GM23248 (cell line): ENCODE data around the gene CHRNA9.
"Not testable (repeated sequence)": the region's sequence is repeated elsewhere in the genome, so short reads cannot be mapped to it uniquely, and the experiment has no call there.

Source experiments
- EZH2 ChIP-seq: fragments of 200-600 bp; sonication (generic); IDR thresholded peaks from 2 replicates; pipeline ENCODE4 v1.6.1; 2018; ENCODE audit warnings: antibody characterized with exemption, mild to moderate bottlenecking; ENCODE audit not compliant: insufficient read depth, poor library complexity, severe bottlenecking
- EZH2phosphoT487 ChIP-seq: fragments of 200-600 bp; sonication (generic); IDR thresholded peaks from 2 replicates; pipeline ENCODE4 v1.6.1; 2018; ENCODE audit warnings: antibody characterized with exemption, moderate library complexity, mild to moderate bottlenecking, low read depth; ENCODE audit not compliant: insufficient read depth

DNA sequence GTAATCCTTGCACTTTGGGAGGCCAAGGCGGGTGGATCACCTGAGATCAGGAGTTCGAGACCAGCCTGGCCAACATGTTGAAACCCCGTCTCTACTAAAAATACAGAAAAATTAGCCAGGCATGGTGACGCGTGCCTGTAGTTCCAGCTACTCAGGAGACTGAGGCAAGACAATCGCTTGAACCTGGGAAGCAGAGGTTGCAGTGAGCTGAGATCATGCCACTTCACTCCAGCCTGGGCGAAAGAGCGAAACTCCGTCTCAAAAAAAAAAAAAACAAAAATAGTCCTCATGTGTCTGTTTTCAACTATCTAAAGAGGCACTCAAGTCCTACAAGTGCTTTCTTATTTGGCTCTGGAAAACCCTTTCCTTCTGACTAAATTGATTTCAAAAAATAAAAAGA, 57.1 kb downstream of the CHRNA9 start:
- TF ChIP-seq EZH2phosphoT487, EZH2: not testable (repeated sequence)
